ENCODE data around the gene OVOL2. TPM values are rescaled to one million over a fixed set of nuclear protein-coding genes. Genes with fewer than 3 reads are reported as not detected.
A peak's percentile ranks its signal among the peaks of the same experiment; 100 is the strongest.

Gene OVOL2
- total and polyA plus RNA-seq, 3 donors from 2014 or later = 4.8 to 22.7 (median 7.2) TPM

DNA sequence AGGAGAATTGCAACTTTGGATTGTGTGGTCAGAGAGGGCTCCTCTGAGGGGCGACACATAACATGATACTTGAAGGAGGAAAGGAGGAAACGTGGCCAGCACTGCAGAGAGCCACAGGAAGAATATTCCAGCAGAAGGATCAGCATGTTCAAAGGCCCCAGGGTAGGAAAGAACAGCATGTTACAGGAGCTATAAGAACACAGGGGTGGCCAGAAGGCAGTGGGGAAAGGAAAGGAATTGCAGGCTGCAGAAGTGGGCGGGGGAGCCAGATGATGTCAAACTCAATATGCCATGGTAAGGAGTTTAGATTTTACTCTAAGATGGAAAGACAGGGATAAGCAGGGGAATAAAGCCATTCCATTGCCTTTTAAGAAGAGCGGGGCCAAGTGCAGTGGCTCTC is 58.1 kb downstream of the OVOL2 start:
- Histone ChIP-seq H3K27me3 (no peaks in the 10 kb centered on the region), H3K27ac (no peak overlapping the region), H3K4me3 (no peak overlapping the region), H3K36me3 (ENCODE audit: low read depth, missing control alignments) (no peaks in the 10 kb centered on the region), H3K4me1 (peaks cover 12% of the 10 kb centered on the region), H3K9me3 (no peaks in the 10 kb centered on the region)
- TF ChIP-seq POLR2A (IDR thresholded peaks at IDR 0.05) = no peak
- TF ChIP-seq CTCF (IDR thresholded peaks at IDR 0.05) = no peak
- intact Hi-C loops (cut with DNase I; ENCODE audit: low total_unique reads) = no loop called here
- DNase-seq = no peak
- WGBS, 2 donors = 79 to 84% methylated on average over 4 of the region's 4 CpGs

GRCh38 chr20:17998446-17998845 is 59.3 kb downstream of the OVOL2 start:
- Histone ChIP-seq H3K27ac (no peak overlapping the region), H3K4me3 (no peak overlapping the region), H3K27me3 (no peaks in the 10 kb centered on the region), H3K4me1 (peaks cover 3% of the 10 kb centered on the region), H3K36me3 (ENCODE audit: low read depth, missing control alignments) (no peaks in the 10 kb centered on the region), H3K9me3 (no peaks in the 10 kb centered on the region)
- TF ChIP-seq POLR2A (IDR thresholded peaks at IDR 0.05) (no peak), CTCF (IDR thresholded peaks at IDR 0.05) (no peak)
- WGBS, 2 donors = 89 to 97% methylated on average over 5 of the region's 5 CpGs
- DNase-seq = no peak
- intact Hi-C loops (cut with DNase I; ENCODE audit: low total_unique reads) = no loop called here

DNA sequence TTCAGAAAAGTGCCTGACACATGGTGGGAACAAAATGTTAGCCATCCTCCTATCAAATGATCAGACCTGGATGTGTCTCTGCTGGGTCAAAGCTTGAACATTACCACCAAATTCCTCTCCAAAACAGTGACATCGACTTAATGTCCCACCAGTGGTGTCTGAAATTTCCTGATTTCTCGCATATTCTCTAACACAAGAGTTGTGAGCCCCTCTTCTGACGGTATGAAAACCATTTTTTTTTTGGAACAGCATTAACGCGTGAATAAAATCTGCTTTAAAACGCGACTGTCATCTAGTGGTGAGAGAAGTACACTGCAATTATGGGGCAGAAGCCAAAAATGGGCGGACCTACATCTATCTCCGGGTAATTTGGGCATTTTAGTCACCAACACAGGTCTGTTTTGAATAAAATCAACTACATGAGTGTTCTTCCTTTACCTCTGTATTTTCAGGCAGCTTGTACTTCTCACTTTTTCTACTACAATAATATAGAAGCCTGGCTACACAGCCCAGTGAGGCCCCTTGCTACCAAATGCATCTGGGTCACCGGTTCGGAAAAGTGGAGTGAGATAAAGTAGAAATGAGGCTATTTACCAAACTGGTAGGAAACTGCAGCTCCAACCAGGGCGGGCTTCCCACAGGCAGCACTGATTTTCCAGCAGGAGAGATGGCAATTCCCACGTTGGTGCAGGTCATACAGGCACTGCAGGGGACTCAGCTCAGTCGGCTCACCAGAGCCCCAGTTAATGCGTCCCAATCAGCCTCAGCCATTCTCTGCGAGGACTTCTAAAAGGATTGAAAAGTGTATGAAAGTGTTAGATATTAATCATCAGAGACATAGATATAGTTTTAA is 61.5 kb downstream of the OVOL2 start:
- TF ChIP-seq POLR2A (IDR thresholded peaks at IDR 0.05) (no peak), CTCF (IDR thresholded peaks at IDR 0.05) (peak; percentile 86 to 97 (median 95))
- no peaks in the 10 kb centered on the region for H3K27me3 ChIP-seq
- H3K4me1 ChIP-seq = no peaks in the 10 kb centered on the region
- no peaks in the 10 kb centered on the region for H3K36me3 ChIP-seq (ENCODE audit: low read depth, missing control alignments)
- intact Hi-C loops (cut with DNase I; ENCODE audit: low total_unique reads) = no loop called here
- peak; percentile 61 for DNase-seq
- no peak overlapping the region for H3K4me3 ChIP-seq
- WGBS, 2 donors = 36 to 40% methylated on average over 16 of the region's 16 CpGs
- H3K9me3 ChIP-seq = no peaks in the 10 kb centered on the region
- H3K27ac ChIP-seq = no peak overlapping the region

- no peak overlapping the region for H3K27ac ChIP-seq
- WGBS, 2 donors = 87 to 92% methylated on average over 3 of the region's 3 CpGs
These were observed 64.2 kb downstream of the OVOL2 start for GRCh38 chr20:17993546-17993945.

More at GRCh38 chr20:17993546-17993945, 64.2 kb downstream of the OVOL2 start:
- Histone ChIP-seq H3K4me3 (no peak overlapping the region), H3K9me3 (no peaks in the 10 kb centered on the region), H3K36me3 (ENCODE audit: low read depth, missing control alignments) (no peaks in the 10 kb centered on the region), H3K27me3 (no peaks in the 10 kb centered on the region), H3K4me1 (no peaks in the 10 kb centered on the region)
- intact Hi-C loops (cut with DNase I; ENCODE audit: low total_unique reads) = no loop called here
- no peak for DNase-seq
- TF ChIP-seq CTCF (IDR thresholded peaks at IDR 0.05) (no peak), POLR2A (IDR thresholded peaks at IDR 0.05) (no peak)
